Activated B cell treated with CpG ODN at 0.5 μM for 24 hours (primary cell): ENCODE data around the gene RNF166. TPM values are rescaled to one million over a fixed set of nuclear protein-coding genes. Genes with fewer than 3 reads are reported as not detected.

ENCODE experiments used
- ATAC-seq: fragments of 200-7000 bp; cut with Tn5 transposase; one replicate; pipeline ENCODE4 v1.10.0; 2021; ENCODE audit warnings: low read depth, mild to moderate bottlenecking, moderate library complexity
- CTCF ChIA-PET: fragments of 350-600 bp; sonication (Branson Sonifier 250); formaldehyde crosslinking; loops from one replicate; lab custom pipeline; 2021; ENCODE audit warnings: antibody characterized with exemption; lab: Charles Lee
- POLR2A ChIA-PET: fragments of 350-600 bp; sonication (Branson Sonifier 250); formaldehyde crosslinking; loops from one replicate; lab custom pipeline; 2021; ENCODE audit warnings: antibody characterized with exemption; lab: Charles Lee
- DNase-seq: peaks from one replicate; pipeline ENCODE4 v3.0.0; 2022
- H3K27ac Mint-ChIP-seq: one replicate; pipeline ENCODE4 v1.8.0; 2020; ENCODE audit warnings: mixed read lengths
- H3K27me3 Mint-ChIP-seq: one replicate; pipeline ENCODE4 v1.8.0; 2021; ENCODE audit warnings: mixed read lengths
- H3K36me3 Mint-ChIP-seq: one replicate; pipeline ENCODE4 v1.8.0; 2021; ENCODE audit warnings: low read depth, mixed read lengths
- H3K4me1 Mint-ChIP-seq: one replicate; pipeline ENCODE4 v1.8.0; 2021; ENCODE audit warnings: mixed read lengths
- H3K4me3 Mint-ChIP-seq: one replicate; pipeline ENCODE4 v1.8.0; 2020; ENCODE audit warnings: mild to moderate bottlenecking, mixed read lengths
- H3K9me3 Mint-ChIP-seq: one replicate; pipeline ENCODE4 v1.8.0; 2020; ENCODE audit warnings: mixed read lengths
- CTCF ChIP-seq: fragments of 200-600 bp; IDR thresholded peaks from one replicate; pipeline ENCODE4 v1.8.0; 2022; ENCODE audit warnings: antibody characterized with exemption, mild to moderate bottlenecking
- intact Hi-C: fragments of 100-400 bp; cut with micrococcal nuclease; formaldehyde crosslinking; loops from one replicate; pipeline ENCODE4 v1.15.1; 2024
- total RNA-seq: library from RNA; stranded (reverse); gene quantifications from 2 replicates; pipeline ENCODE4 v1.2.3, GENCODE V29; 2022

Gene RNF166
- total RNA-seq, 1 donor from 2014 or later = 45.3 TPM

GRCh38 chr16:88739139-88739976, 33.1 kb upstream of the RNF166 start:
- intact Hi-C loops = loop anchor here (5.0 kb wide), 2 partner anchors 37 to 198 kb away; no protein-coding TSS in a partner anchor

GRCh38 chr16:88738151-88739084, 32.2 kb upstream of the RNF166 start:
- DNase-seq = no peak
- CTCF ChIA-PET = interaction anchor here (0.8 to 3.1 kb wide), 17 partner anchors 8 to 478 kb away, joined by 3 to 56 read pairs (median 7); partner anchors contain the start of genes CDT1, GALNS, PIEZO1 and TRAPPC2L
- H3K4me3 Mint-ChIP-seq = no peak overlapping the region
- H3K4me1 Mint-ChIP-seq = peaks cover 10% of the 10 kb centered on the region
- no peaks in the 10 kb centered on the region for H3K9me3 Mint-ChIP-seq
- no peak for TF ChIP-seq CTCF
- no peaks in the 10 kb centered on the region for H3K27me3 Mint-ChIP-seq
- no peak for ATAC-seq
- intact Hi-C loops = loop anchor here (5.0 kb wide), 2 partner anchors 36 to 199 kb away; no protein-coding TSS in a partner anchor
- POLR2A ChIA-PET = interaction anchor here (1.5 to 2.6 kb wide), 2 partner anchors 45 to 478 kb away, joined by 10 to 31 read pairs; partner anchors contain the start of gene PIEZO1
- peaks cover 20% of the 10 kb centered on the region for H3K36me3 Mint-ChIP-seq
- no peak overlapping the region for H3K27ac Mint-ChIP-seq

More at GRCh38 chr16:88739139-88739976, 33.1 kb upstream of the RNF166 start:
- DNase-seq (no peak), ATAC-seq (no peak)
- no peak for TF ChIP-seq CTCF
- POLR2A ChIA-PET = no interaction called here
- CTCF ChIA-PET = no interaction called here
- Mint-ChIP-seq H3K27ac (no peak overlapping the region), H3K36me3 (peaks cover 16% of the 10 kb centered on the region), H3K27me3 (no peaks in the 10 kb centered on the region), H3K9me3 (no peaks in the 10 kb centered on the region), H3K4me1 (peaks cover 20% of the 10 kb centered on the region), H3K4me3 (no peak overlapping the region)

GRCh38 chr16:88737298-88738150, 31.3 kb upstream of the RNF166 start:
- no peaks in the 10 kb centered on the region for H3K27me3 Mint-ChIP-seq
- CTCF ChIA-PET = interaction anchor here (0.5 to 3.1 kb wide), 41 partner anchors 9 to 503 kb away, joined by 3 to 56 read pairs (median 5); partner anchors contain the start of genes APRT, CDT1, CTU2 and GALNS
- intact Hi-C loops = loop anchor here (1.0 to 5.0 kb wide), 8 partner anchors 8 to 479 kb away; partner anchors contain the start of genes CDT1, PIEZO1 and TRAPPC2L
- H3K36me3 Mint-ChIP-seq = peaks cover 27% of the 10 kb centered on the region
- peaks cover 6% of the 10 kb centered on the region for H3K4me1 Mint-ChIP-seq
- ATAC-seq = peak; percentile 97
- H3K27ac Mint-ChIP-seq = no peak overlapping the region
- H3K4me3 Mint-ChIP-seq = no peak overlapping the region
- peak; percentile 95 for TF ChIP-seq CTCF
- DNase-seq = peak; percentile 77
- no peaks in the 10 kb centered on the region for H3K9me3 Mint-ChIP-seq
- POLR2A ChIA-PET = interaction anchor here (0.5 to 2.6 kb wide), 12 partner anchors 8 to 1136 kb away, joined by 3 to 31 read pairs (median 6); partner anchors contain the start of genes APRT, PIEZO1, TCF25 and ZC3H18

- H3K4me1 Mint-ChIP-seq = peaks cover 5% of the 10 kb centered on the region
- POLR2A ChIA-PET = interaction anchor here (0.6 to 2.6 kb wide), 5 partner anchors 47 to 480 kb away, joined by 3 to 31 read pairs (median 10); partner anchors contain the start of genes APRT and PIEZO1
- intact Hi-C loops = loop anchor here (5.0 kb wide), 2 partner anchors 34 to 201 kb away; no protein-coding TSS in a partner anchor
- no peak overlapping the region for H3K27ac Mint-ChIP-seq
- H3K36me3 Mint-ChIP-seq = peaks cover 31% of the 10 kb centered on the region
- H3K4me3 Mint-ChIP-seq = no peak overlapping the region
- no peak for DNase-seq
- no peak for ATAC-seq
- no peaks in the 10 kb centered on the region for H3K27me3 Mint-ChIP-seq
- CTCF ChIA-PET = interaction anchor here (1.5 to 3.1 kb wide), 13 partner anchors 10 to 480 kb away, joined by 3 to 56 read pairs (median 11); partner anchors contain the start of genes GALNS, PIEZO1, TRAPPC2L and ZNF778
- TF ChIP-seq CTCF = no peak
- no peaks in the 10 kb centered on the region for H3K9me3 Mint-ChIP-seq
Observed at GRCh38 chr16:88736496-88736895, 30.3 kb upstream of the RNF166 start.
